Measurements from ENCODE around the gene KYNU. TPM values are rescaled to one million over a fixed set of nuclear protein-coding genes. Genes with fewer than 3 reads are reported as not detected.
"Not testable (repeated sequence)": the region's sequence is repeated elsewhere in the genome, so short reads cannot be mapped to it uniquely, and the experiment has no call there.

KYNU gene
- total RNA-seq, 1 experiment from 2014 or later: 78.7 TPM

GRCh38 chr2:143084462-143084861 lies 207.0 kb downstream of the KYNU start:
- intact Hi-C loops (cut with micrococcal nuclease; ENCODE audit: unreplicated experiment): no loop called here
- Mint-ChIP-seq H3K36me3 (ENCODE audit: insufficient read depth, unreplicated experiment) (no peaks in the 10 kb centered on the region), H3K4me3 (ENCODE audit: low read depth, unreplicated experiment) (no peak overlapping the region), H3K4me1 (ENCODE audit: low read depth, unreplicated experiment) (no peaks in the 10 kb centered on the region), H3K27me3 (ENCODE audit: unreplicated experiment) (no peaks in the 10 kb centered on the region), H3K27ac (ENCODE audit: unreplicated experiment) (no peak overlapping the region), H3K9me3 (ENCODE audit: low read depth, unreplicated experiment) (no peaks in the 10 kb centered on the region)
- BruUV-seq (replicated peaks): no TSS peak
- CTCF ChIA-PET: no interaction called here
- no peak for DNase-seq
- TF ChIP-seq CTCF (IDR thresholded peaks at IDR 0.05; ENCODE audit: unreplicated experiment): no peak

GRCh38 chr2:143085125-143085784 lies 207.8 kb downstream of the KYNU start:
- no peaks in the 10 kb centered on the region for H3K9me3 Mint-ChIP-seq (ENCODE audit: low read depth, unreplicated experiment)
- TF ChIP-seq CTCF (IDR thresholded peaks at IDR 0.05; ENCODE audit: unreplicated experiment): no peak
- intact Hi-C loops (cut with micrococcal nuclease; ENCODE audit: unreplicated experiment): no loop called here
- H3K4me3 Mint-ChIP-seq (ENCODE audit: low read depth, unreplicated experiment): no peak overlapping the region
- CTCF ChIA-PET: no interaction called here
- no peaks in the 10 kb centered on the region for H3K36me3 Mint-ChIP-seq (ENCODE audit: insufficient read depth, unreplicated experiment)
- no peak for DNase-seq
- BruUV-seq (replicated peaks): no TSS peak
- no peaks in the 10 kb centered on the region for H3K4me1 Mint-ChIP-seq (ENCODE audit: low read depth, unreplicated experiment)
- no peaks in the 10 kb centered on the region for H3K27me3 Mint-ChIP-seq (ENCODE audit: unreplicated experiment)
- H3K27ac Mint-ChIP-seq (ENCODE audit: unreplicated experiment): no peak overlapping the region

- H3K9me3 Mint-ChIP-seq (ENCODE audit: low read depth, unreplicated experiment): no peaks in the 10 kb centered on the region
- no peaks in the 10 kb centered on the region for H3K27me3 Mint-ChIP-seq (ENCODE audit: unreplicated experiment)
- intact Hi-C loops (cut with micrococcal nuclease; ENCODE audit: unreplicated experiment): no loop called here
- H3K36me3 Mint-ChIP-seq (ENCODE audit: insufficient read depth, unreplicated experiment): no peaks in the 10 kb centered on the region
- H3K27ac Mint-ChIP-seq (ENCODE audit: unreplicated experiment): no peak overlapping the region
- no TSS peak for BruUV-seq (replicated peaks)
- H3K4me1 Mint-ChIP-seq (ENCODE audit: low read depth, unreplicated experiment): no peaks in the 10 kb centered on the region
- CTCF ChIA-PET: no interaction called here
- H3K4me3 Mint-ChIP-seq (ENCODE audit: low read depth, unreplicated experiment): no peak overlapping the region
- no peak for DNase-seq
- no peak for TF ChIP-seq CTCF (IDR thresholded peaks at IDR 0.05; ENCODE audit: unreplicated experiment)
Observed at GRCh38 chr2:143087033-143087432, 209.6 kb downstream of the KYNU start.

GRCh38 chr2:143088388-143088787 lies 210.9 kb downstream of the KYNU start:
- no TSS peak for BruUV-seq (replicated peaks)
- H3K36me3 Mint-ChIP-seq (ENCODE audit: insufficient read depth, unreplicated experiment): no peaks in the 10 kb centered on the region
- CTCF ChIA-PET: no interaction called here
- no peak overlapping the region for H3K4me3 Mint-ChIP-seq (ENCODE audit: low read depth, unreplicated experiment)
- H3K27ac Mint-ChIP-seq (ENCODE audit: unreplicated experiment): no peak overlapping the region
- no peaks in the 10 kb centered on the region for H3K27me3 Mint-ChIP-seq (ENCODE audit: unreplicated experiment)
- DNase-seq: no peak
- no peaks in the 10 kb centered on the region for H3K9me3 Mint-ChIP-seq (ENCODE audit: low read depth, unreplicated experiment)
- intact Hi-C loops (cut with micrococcal nuclease; ENCODE audit: unreplicated experiment): no loop called here
- TF ChIP-seq CTCF (IDR thresholded peaks at IDR 0.05; ENCODE audit: unreplicated experiment): no peak
- H3K4me1 Mint-ChIP-seq (ENCODE audit: low read depth, unreplicated experiment): no peaks in the 10 kb centered on the region

- H3K27me3 Mint-ChIP-seq (ENCODE audit: unreplicated experiment); H3K9me3 Mint-ChIP-seq (ENCODE audit: low read depth, unreplicated experiment); intact Hi-C loops (cut with micrococcal nuclease; ENCODE audit: unreplicated experiment); DNase-seq; BruUV-seq (replicated peaks); H3K4me1 Mint-ChIP-seq (ENCODE audit: low read depth, unreplicated experiment); CTCF ChIA-PET; H3K36me3 Mint-ChIP-seq (ENCODE audit: insufficient read depth, unreplicated experiment); H3K27ac Mint-ChIP-seq (ENCODE audit: unreplicated experiment); H3K4me3 Mint-ChIP-seq (ENCODE audit: low read depth, unreplicated experiment): not testable (repeated sequence)
Observed at GRCh38 chr2:143089520-143089919, 212.1 kb downstream of the KYNU start.
